GM18868 (cell line): ENCODE data around the gene HS3ST3B1.

Experiments used
- ATAC-seq: cut with Tn5 transposase; IDR thresholded peaks from one replicate; pipeline ENCODE4 v1.9.1; 2021; ENCODE audit warnings: mild to moderate bottlenecking, moderate library complexity; ENCODE audit not compliant: unreplicated experiment

Gene HS3ST3B1

DNA sequence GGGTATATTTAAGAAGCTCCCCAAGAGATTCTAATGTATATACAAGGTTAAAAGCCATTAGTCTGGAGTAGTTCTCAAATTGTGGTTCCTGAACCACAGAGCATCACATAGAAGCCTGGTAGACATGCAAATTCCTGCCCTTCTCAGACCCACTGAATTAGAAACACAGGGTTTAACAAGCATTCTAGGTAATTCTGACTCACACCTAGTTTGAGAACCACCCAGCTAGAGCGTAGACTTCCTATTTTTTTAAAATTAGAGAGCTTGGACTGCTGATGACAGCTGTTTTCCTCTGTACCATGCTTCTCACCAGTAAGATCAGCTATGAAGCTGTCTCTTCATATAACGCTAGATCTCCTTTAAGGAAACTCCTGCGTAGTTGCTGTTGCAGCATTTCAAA, 50.6 kb downstream of the HS3ST3B1 start:
- peak; percentile 93 for ATAC-seq

DNA sequence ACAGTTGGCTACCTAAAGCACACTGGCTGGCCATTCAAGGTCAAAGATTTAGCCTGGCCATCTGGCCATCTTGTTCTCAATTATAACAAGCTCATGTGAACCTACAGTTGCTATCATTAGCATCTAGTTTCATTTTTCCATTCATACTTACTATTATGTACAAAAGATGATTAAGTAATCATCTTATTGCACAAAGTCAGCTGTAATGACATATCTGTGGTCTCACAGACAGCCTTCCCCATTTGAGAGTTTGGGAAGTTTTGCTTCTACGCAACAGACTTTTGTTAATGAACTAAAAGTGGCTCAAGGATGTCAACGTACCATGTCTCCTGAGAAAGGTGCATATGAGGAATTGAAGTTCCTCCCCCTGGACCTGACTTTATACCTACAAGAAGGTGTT, 51.3 kb downstream of the HS3ST3B1 start:
- no peak for ATAC-seq

DNA sequence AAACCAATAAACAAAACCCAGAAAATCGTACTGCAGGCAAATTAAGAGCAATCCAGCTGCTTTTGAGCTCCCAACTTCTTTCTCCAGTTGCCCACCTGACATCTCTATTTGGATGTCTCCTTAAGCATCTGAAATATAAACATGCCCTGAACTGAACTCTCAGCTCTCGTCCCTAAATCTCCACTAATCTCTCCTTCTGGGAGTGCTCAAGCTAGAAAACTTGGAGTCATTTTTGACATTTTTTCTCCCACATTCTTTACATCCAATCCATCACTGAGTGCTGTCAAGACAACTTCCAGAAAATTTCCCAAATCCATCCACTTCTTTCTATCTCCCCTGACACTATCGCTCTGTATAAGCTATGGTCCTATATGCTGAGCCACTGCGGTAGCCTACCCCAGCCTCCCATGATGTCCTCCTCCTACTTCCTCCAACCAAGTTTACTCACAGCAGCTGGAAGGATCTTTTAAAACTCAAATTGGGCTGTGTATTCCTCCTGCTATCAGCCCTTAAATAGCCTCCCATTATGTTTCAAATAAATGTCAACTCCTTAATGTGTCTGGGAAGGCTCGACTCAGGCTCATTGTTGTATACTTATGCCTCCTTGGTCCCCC, 53.1 kb downstream of the HS3ST3B1 start:
- no peak for ATAC-seq

DNA sequence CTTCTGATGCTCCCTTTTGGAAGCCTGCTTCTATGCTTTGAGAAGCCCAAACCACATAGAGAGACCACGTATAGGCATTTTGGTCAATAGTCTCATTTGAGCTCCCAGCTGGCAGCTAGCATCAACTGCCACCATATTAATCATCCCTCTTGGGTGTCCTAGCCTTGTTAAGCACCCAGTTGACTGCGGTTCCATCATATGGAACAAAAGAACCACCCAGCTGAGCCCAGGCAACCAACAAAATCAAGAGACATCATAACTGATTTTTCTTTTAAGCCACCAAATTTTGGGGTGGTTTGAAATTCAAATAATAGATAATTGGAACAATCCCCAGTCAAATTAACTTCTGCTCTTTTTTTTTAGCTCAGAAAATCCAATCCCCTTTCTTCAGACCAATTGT, 53.9 kb downstream of the HS3ST3B1 start:
- ATAC-seq = no peak

DNA sequence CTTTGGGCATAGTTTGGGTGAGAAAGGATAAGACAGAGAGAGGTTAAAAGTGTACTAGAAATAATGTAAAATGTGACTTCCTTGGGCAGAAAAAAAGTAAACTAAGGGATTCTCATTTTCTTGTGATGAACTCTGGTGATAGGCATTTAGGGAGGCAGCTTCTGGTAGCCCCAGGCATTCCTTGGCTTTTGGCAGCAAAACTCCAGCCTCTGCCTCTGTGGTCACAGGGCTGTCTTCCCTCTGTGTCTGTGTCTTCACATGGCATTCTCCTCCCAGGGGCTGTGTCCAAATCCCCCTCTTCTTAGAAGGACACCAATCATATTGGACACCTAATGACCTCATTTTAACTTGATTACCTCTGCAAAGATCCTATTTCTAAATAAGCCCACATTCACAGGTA, 54.7 kb downstream of the HS3ST3B1 start:
- no peak for ATAC-seq

DNA sequence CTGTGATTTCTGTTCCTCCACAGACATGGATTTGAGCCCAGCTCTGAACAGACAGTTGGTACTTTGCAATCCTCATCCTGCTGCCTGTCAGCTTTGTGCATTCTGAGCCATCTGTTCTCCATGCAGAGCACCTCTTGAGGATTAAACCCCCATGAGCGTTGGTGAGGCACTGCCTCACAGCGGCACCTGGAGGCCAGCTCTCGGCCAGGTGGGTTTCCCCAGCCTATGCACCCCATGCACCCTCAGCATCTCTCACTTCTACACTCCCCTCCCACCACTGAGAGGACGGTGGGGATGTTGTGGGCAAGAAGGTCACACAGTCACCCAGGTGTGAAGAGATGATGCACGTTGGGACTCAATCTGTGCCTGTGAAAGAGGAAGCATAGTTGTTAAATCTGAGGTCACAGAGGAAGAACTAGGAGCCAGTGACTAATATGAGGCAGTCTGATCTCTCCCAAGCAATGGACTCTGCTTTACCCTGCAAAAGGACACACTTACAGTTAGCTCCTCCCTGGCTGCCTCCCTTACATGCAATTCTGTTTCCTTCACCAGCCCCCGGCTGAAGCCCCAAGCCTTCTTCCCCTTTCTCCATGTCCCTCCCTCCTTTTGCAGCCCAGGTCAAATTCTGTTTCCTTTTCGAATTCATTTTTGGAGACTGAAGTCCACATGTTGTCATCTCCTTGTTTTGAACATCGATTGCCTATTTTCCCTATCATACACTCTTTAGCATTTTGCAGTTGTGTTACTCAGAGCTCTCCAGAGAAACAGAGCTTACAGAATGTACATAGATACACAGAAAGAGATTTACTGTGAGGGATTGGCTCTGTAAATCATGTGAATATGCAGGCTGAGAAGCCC, 58.5 kb downstream of the HS3ST3B1 start:
- peak; percentile 99 for ATAC-seq

DNA sequence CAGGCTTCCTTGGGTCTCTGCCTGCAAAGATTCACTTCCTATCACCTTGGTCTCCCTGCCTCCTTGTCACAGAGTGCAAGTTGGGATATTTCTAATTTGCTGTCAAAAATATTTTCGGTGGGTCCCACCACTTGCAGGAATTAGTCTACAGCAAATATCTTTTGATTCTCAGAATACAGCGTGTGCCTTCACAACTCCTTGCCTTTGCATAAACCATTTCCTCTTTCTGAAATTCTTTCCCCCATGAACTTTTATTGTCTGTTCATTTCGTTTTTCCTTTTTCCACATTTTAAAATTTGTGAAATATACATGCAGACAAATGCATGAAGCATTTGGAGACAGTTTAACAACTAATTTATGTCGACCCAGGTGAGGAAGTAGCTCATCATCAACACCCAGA, 60.0 kb downstream of the HS3ST3B1 start:
- ATAC-seq = no peak

DNA sequence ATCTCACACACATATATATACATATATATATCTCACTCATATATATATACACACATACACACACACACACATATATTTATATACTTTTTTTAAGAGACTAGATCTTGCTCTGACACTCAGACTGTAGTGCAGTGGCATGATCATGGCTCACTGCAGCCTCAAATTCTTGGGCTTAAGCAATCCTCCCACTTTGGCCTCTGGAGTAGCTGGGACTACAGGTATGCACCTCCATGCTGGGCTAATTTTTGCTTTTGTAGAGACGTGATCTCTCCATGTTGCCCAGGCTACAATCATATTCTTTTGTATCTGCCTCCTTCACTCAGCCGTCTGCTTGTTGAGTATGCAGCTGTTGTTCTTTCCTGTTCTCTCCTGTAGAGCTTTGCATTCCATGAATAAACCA, 60.6 kb downstream of the HS3ST3B1 start:
- no peak for ATAC-seq

DNA sequence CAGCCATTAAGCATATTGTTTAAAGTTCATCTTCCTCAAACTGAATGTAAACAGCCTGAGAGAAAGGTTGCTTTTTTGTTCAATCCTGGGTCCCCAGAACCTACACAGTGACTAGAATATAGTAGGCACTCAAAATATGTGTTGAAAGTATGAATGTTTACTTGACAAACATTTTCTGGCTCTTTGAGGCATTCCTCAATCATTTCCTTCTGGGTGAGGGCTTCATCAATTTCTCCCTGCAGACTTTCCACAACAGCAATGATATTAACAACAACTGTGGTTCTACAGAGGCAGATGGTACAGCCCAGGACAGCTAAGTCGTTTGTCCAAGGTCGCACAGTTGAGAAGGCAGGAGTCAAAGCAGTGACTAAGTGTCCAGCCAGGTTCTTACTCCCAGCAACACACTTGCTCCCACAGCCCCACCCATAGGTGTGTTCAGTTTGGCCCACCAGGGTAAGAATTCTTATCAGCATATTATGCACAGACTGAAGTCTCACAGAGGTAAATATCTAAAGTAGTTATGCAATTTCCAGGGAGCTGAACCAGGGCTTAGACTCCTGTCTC, 61.1 kb downstream of the HS3ST3B1 start:
- ATAC-seq = no peak

DNA sequence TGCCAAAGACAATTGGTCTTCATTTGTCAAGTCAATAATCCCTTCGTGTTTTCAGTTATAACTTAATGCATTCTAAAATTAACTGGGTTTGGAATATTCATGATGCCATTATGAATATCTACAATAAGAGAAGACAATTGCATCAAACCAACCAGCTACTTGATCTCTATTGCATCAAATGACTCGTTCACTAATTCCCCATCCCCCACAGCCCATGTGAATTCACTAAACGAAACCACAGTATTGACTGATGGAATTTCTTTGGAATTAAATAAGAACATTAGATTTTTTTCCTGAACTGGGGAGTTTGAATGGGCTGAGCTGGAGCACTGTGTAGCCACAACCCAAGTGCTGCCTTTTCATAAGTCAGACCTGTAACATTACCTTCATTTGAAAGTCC, 65.3 kb downstream of the HS3ST3B1 start:
- no peak for ATAC-seq

DNA sequence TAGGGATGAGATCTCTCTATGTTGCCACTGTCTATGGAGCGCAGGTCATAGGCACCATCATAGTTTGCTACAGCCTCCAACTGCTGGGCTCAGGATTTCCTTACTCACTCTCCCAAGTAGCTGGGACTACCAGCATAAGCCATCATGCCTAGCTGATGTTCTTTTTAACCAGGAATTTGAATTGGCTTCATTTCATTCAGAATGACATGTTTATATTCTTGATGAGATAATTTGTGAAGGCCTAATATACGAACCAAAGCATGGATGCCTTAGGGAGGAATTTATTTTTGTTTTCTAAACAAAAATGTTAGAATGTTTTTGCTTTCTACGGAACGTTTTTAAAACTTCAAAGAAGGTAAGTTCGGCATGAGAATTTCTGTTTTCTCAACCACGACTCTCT, 71.6 kb downstream of the HS3ST3B1 start:
- no peak for ATAC-seq

DNA sequence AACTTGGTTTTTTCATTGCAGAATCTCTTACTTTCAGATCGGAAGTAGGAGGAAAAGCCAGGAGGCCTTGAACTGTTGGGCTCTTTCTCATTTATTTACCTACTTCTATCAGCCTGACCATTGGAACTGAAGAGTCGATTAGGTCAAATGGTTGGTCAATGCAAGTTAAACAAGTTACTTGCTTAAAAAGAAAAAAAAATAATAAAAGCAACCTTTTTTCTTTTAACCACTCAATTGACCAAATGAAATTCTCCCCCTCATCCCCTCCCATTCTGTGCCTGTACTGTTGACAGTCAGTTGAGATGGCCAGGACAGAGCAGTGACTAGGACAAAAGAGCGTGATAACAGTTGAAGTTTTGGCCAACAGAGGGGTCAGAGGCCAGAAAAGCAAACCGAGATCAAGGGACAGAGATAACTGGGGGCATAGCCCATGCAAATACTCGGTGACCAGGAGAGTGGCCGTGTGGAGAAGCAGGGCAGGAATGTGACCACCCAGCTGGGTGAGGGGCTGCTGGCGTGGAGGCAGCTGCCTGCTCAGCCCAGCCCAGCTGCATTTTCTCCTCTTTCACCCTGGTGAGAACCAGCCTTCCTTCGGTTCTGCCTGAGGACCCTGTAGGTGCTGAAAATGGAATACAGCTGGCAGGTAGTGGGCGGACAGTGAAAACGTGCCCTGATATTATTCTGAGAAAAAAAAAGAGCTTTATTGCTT, 72.2 kb downstream of the HS3ST3B1 start:
- ATAC-seq = no peak

DNA sequence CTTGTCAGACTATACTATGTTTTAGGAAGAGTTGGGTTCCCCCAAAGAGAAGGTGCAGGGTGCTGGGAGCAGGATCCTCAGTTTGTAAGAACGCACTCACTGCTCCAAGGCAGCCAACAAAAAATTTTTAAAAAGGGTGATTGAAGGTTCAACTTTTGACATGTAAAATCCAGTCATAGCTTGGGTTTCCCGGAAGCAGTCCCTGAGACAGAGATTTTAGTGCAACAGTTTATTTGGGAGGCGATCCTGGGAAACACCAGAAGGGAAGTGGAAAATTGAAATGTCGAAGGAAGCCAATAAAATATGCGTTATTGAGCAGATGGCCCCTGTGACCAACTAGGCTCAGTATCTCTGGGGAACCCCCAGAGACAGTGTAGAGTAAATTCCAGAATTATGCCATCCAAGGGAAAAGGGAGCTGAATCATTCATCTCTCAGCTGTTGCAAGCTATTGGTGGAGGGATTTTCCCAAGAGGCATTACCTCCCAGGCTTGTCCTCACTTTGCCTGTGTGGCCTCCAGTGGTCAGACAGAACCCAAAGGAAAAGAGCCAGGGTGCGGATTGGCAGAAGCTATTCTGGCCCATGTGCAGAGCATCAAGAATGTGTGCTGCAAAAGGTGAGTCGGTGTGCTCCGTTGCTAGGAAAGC, 72.9 kb downstream of the HS3ST3B1 start:
- ATAC-seq = no peak

DNA sequence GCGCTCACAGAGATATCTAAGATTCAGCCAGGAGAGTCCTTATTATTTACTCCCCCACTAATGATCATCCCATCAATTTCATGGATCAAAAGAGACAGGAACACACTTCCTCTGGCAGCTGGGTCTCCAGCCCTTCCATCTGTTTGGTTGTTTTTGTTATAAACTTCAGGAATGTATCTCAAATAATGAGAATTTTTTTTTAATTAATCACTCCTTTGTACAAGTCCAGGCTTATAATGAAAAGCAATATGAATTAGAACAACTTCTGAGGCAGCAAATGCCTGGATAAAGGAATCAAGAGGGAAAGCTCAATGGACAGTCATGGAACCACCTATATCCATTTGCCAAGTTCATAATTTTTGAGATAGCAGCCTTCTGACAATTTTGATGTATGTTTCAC, 73.4 kb downstream of the HS3ST3B1 start:
- no peak for ATAC-seq

DNA sequence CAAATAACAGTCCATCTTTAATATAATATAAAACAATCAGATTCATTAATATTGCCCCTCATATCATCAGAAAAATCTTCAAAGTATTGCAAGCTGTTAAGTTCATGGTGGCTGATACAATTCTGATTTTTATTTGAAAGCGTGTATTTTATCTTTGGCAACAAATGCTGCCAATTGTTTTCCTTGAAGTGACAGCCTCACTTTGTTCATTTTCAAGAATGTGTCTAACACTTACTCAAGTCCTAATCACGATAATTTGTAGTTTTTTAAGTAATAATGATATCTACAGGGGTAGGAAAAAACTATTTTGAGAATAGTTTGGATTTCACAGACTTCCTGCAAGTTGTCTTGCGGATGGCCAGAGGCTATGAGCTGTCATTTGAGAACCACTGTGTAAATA, 75.8 kb downstream of the HS3ST3B1 start:
- no peak for ATAC-seq

DNA sequence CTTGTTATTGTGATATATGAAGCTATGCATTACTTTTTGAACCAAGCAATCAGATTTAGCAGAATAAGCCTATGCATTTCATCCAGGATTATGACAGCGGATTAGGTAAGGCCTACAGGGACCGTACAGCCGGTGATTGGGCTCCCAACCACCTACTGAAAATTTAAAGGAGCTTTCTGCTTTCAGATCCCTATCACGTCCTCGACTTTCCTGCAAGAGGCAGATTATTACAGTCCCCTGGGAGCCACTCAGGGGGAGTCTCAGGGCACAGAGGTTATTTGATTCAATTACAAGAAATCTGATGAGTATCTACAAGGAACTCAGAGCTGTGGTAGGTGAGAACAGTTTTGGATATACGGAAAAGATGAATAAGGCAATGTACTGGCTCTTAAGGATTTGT, 80.7 kb downstream of the HS3ST3B1 start:
- no peak for ATAC-seq

DNA sequence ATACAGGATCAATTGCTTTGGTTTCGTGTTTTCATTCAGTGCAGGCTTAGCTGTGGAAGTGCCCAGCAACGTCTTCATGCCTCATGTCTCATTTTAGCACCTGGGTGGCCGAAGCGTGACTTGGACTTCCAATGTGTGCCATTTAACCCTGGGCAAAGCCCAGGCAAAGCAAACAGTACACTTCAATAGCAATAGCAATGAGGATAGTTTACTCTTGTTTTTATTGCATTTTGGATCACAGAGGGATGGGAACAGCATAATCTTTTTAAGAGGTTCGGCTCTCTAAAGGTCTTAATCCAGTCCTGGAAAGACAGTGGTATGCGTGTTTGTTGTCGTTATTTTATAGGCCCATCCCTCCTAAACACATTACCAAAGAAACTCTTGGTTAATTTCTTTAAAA, 86.2 kb downstream of the HS3ST3B1 start:
- no peak for ATAC-seq

DNA sequence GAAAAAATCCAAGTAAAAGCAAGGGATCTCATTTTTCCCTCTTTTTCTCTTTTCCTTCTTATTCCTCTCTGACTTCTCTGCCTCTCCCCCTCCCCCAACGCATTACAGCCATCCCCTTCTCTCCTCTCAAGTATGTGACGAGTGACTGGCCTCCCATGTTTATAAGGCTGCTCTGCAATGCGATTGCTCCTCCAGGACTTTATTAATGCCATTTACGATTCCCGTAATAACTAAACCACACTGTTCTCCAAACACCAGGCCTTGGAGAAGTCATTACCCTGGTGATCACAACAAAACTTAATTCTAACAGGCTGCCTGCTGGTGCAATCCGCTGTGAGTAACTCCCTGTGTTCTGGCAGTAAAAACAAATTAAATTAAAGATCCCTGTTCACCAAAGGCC, 88.8 kb downstream of the HS3ST3B1 start:
- ATAC-seq = no peak

DNA sequence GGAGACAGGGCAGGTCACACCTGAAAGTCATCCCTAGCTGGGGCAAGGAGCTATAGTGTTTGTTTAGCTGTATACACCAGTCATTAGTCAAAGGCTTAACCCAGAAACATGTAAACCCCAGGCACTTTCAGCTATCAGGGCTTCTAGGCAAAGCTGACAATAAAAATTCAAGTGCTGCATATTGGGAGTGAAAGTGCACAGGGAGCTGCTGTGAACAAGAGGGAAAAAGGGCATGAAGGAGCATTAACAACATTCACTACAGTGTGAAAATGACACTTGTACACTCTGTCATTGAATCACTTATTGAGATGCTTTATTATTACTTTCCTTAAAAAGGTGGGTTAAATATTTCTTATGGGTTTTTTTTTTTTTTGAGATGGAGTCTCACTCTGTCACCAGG, 92.8 kb downstream of the HS3ST3B1 start:
- ATAC-seq = no peak

DNA sequence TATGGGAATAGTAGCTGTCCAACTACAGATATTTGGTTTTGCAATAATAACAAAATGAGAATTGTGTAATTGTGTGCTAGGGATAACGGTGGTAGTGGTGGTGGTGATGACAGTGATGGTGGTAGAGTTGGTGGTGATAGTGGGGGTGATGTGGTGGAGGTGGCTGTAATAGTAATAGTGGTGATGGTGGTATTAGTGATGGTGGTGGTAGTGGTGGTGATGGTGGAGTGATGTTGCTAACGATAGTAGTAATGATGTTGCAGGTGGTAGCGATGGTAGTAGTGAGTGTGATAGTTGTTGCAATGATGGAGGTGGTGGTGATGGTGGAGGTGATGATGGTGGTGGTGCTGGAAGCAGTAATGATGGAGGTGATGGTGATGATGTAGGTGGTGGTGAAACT, 94.4 kb downstream of the HS3ST3B1 start:
- ATAC-seq = no peak

DNA sequence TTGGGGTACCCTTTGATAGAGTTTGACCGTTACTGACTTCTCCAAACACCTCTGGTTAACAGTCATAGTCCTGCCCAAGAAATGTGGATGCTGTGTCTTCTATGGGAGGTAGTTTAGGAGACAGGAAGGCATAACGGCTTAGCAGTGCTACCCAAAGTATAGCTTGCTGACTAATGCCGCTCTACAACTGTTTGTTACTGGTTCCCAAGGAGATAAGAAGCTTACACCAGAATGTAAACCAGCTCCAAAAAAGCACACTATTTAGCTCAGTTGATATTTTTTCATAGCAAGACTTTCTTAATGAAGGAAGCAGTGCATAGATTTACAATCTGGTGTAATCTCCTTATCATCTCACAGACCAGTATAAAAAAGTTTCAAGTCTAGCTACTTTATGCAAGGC, 95.7 kb downstream of the HS3ST3B1 start:
- ATAC-seq = no peak
